HG02943 (cell line): ENCODE results near the gene ZBTB12.

Experiments used
- ATAC-seq: cut with Tn5 transposase; IDR thresholded peaks from one replicate; pipeline ENCODE4 v1.9.1; 2021; ENCODE audit warnings: mild to moderate bottlenecking, low read depth, moderate library complexity; ENCODE audit not compliant: unreplicated experiment

ZBTB12 gene

DNA sequence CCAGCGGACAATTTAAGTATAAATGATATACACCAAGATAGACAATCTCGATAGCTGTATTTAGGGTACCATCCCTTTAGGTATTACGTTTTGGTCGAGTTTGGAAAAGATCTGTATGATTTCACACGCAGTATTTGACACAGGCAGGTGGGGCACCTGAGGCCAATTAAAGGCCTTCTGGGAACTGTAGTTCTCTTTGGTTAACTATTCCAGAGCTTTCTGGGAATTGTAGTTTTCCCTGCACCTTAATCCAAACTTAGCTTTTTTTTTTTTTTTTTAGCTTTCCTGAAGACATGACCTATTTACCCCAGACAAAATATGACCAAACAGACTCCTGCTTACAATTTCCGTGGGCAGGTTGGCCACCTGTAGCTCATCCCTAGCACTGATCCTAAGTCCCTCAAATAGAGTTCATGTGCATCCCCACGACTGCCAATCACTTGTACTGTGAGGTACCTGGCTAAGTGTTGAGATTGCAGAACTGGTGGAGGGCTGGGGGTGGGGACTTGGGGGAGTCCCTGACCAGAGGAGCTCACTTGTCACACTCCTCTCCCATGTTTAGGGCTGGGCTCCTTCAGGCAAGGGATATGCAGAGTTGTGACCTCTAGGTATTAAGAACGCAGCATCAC, 3.4 kb downstream of the ZBTB12 start:
- no peak for ATAC-seq

DNA sequence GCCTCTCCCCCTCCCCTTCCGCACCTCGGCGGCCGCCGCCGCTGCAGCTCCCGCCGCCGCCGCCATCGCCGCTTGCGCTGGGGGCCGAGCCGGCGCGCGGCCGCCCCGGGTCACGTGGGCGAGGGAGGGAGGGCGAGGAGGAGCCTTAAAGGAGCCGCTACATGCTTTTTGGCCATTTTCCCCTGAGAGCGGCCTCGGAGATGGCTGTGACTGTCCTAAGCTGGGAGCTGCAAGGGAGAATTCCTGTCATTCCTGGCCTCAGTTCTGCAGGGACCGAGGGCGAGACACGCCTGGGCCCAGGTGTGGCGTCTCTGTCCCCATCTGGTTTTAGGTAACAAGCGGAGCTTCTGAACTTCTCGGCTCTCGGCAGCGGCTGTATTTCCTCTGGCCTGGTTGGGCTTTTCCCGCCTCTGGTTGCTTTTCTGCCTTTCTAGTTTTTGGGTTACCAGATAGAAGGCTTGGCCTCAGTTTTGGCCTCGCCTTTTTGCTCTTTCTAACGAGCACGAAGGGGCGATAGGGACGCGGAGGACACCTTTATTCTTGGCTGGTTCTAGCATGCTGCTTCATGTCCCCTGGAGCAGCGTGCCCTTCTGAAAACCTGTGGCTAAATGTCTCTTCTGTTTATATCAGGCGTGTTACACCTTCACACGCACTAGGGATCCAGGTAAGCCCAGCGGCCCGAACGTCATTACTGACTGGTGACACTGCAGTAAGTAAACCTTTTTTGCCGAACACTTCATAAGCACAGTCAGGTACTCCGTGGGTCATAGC, 4.1 kb downstream of the ZBTB12 start, which contains the start of gene EHMT2:
TSS of gene EHMT2 (minus strand) at position 87 of the 771 bp plus-strand sequence. CDS start at position 66, 21 bp downstream.
- ATAC-seq, result peak; percentile 43

DNA sequence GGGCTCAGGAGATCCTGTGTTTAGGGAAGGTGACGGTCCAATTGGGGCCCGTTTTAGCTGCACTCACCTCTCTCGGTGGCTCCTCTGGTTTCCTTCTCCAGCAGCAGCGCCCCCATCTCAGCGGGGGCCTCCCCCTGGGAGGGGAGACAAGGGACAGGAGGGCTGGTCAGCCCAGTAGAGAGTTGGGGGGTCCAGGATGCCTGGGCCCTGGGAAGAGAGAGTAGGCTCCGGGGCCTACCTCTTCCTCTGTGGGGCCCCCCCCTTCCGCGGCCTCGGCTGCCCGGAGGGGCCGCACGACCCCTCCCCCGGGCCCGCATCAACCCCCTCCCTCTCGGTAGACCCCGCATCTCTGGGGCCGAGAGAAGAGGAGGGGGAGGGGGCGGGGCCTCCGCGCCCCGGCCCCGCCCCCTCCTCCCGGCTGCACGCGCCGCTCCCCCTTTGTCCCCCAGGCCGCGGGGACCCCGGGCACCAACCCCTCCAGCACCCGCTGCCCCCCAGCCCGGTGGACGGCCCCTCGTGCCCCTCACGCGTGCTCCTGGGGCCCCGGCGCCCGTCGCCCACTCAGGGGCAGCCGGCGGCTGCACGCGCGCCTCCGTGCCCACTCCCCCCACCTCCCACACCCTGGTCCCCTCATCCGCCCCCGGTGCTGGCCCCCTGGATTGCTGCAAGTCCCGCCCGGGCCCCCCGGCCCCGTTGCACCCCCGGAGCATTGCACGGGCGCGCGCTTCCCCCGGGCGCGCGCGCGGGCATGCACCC, 4.9 kb downstream of the ZBTB12 start:
- ATAC-seq, result no peak

DNA sequence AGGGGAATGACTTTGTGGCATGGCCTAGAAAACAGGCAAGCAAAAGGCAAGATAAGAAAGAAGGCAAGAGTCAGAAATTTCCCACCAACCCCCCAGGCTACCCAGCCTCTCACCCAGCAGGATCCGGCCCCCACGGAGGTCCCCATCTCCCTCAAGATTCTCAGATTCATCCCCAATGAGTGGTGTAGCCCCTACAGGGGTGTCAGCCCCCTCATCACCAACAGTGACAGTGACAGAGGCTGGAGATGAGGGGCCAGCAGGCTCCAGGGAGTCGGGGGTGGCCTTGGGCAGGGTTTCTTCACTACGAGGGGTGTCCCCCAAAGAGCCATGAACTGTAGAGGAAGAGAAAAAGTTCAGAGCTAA, 5.4 kb downstream of the ZBTB12 start:
- ATAC-seq, result no peak

DNA sequence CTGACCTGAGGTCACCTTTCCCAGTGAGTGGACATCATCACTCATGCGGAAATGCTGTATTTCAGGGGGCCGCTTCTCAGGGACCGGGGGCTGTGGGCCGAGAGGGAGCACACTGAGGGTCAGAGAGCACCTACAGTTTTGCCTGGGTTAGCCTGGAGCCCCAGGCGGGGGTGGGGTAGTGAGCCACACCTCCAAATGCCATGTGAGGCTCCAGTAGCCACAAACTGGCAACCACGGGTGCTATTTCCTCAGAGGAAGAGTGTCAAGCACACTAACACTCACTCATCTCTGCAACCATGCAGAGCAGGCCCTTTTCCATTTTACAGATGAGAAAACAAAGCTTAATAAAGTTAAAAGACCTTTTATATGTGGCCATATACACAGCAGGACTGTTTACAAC, 9.1 kb downstream of the ZBTB12 start:
- no peak for ATAC-seq

DNA sequence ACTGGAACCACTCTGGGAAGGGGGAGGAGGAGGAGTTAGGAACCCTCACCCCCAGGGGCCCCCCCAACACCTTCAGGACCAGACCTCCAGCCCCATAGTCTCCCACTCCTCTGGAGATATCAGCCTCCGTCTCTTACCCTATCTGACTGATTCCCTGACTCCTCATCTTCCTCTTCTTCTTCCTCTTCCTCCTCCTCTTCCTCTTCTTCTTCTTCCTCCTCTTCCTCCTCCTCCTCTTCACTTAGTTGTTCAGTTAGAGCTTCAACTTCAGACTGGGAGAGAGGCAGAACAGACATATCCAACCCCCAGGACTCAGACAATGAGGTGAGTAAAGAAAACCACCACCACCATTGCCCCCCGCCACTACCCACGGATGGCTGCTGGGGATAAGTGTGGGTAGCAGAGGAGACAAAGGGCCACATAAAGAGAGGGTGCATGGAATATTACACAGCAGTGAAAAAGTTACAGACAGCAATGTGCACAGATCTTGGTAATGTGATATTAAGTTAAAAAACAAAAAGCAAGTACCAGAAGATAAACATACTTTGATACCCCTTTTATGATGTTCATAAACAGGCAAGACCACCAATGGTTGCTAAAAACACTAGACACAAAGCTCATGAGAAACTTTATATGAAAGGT, 12.4 kb downstream of the ZBTB12 start:
- no peak for ATAC-seq

DNA sequence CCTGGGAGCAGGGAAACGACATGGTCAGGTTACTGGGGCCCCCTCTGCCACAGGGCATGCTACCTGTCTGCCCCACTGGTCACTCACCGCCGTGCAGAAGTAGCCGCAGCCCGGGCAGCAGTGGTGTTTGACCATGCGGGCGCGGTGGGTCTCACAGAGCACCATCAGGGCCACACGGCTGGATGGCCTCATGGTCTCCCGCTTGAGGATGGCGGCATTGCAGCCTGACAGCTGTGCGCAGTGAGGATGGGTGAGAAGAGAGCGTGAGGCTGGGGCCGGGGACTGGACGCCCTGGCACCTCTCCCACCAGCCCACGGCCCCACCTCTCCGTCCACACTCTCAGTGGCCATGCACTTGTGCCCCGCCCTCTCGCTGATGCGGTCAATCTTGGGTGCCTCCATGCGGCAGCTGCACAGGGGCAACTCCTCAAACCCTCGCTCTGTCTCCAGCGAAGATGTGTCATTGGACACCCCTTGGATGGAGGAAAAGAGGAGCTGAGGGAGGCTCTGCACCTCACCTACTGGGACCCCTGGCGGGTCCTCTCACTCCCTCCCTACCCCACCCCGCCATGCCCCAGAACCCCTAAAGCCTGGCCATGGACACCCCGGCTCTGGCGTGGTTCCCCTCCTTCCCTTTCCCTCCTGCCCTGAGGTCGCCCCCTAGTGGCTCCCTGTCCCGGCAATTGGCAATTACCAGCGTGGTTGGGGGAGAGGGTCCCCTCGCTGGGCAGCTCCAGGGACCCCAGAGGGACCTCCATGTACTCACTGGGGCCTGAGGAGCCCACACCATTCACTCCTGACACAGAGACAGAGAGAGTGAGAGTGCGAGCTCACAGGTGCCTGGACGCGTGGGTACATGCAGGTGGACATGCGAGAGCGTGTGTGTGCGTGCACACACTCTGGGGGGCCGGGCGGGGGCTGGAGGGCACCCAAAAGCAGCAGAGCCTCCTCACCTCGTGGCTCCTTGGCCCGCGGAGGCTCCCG, 13.3 kb downstream of the ZBTB12 start:
- ATAC-seq, result no peak

DNA sequence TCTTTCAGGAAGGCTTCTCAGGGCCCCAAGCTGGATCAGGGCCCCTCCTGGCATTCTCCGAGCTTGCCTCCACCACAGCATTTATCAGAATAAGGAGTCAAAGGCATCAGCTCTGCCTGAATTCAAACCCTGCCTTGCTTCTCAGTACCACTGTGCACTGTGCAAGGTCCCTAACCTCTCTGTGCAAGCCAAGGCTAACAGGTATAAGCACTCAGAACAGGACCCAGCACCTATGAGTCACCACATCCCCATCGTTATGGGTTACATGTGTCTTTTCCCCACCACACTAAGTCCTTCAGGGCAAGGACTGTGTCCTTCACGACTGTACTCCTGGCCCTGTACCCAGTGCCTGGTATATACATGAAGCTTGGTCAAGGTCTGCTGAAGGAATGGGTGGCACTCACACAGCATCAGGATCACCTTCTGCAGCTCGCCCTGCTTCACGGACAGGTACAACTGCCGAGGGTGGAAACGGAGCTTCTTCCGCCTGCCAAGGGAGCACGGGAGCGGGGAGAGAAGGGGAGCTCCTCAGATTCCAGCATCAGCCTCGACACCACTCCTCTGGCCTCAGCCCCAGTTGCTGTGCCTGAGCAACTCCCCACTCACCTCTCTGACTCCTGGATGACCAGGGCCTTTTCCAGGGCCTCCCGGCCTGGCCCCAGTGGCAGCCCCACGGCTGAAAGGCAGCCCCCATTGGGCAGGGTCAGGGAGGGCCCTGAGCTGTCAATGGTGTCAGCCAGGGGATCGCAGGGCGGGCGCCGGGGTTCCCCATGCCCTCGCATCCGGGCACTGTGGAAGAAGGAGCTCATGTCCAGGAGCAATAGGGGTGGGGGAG, 14.5 kb downstream of the ZBTB12 start:
- no peak for ATAC-seq

DNA sequence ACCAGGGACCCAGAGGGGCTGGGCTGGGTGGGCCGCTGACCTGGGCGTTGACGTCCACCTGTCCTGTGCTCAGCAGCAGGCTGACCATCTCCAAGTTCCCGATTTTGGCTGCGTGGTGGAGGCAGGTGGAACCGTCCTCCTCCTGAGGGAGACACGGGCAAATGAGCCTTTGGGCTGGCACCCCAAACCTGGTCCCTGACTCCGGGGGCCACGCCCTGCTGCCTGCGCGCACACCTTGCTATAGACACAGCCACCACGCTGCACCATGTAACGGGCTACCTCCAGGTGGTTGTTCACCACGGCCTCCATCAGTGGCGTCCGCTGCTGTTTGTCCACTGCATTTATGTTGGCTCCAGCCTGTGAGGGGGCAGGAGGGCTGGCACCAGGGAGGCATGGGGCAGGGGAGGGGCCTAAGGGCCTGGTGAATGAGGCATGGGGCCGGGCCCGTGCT, 15.3 kb downstream of the ZBTB12 start:
- ATAC-seq, result no peak

DNA sequence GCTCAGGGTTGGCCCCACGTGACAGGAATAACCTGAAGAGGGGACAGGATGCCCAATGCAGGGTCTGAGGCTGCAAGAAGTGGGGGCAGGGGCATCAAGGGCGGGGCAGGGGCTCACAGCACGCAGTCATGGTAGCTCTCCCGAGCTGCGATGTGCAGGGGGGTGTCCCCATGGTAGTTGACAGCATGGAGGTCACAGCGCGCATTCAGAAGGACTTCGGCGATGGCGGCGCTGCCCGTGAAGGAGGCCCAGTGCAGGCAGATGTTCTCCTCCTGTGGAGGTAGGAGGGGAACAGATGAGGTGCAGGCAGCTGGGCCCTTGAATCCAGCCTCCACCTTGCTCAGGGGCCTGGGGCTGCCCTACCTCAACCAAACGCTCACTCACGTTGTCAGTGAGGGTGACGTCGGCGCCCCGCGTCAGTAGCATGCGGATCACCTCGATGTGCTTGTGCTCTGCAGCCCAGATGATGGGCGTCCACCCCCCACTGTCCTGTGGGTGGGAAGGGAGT, 17.3 kb downstream of the ZBTB12 start:
- ATAC-seq, result no peak

DNA sequence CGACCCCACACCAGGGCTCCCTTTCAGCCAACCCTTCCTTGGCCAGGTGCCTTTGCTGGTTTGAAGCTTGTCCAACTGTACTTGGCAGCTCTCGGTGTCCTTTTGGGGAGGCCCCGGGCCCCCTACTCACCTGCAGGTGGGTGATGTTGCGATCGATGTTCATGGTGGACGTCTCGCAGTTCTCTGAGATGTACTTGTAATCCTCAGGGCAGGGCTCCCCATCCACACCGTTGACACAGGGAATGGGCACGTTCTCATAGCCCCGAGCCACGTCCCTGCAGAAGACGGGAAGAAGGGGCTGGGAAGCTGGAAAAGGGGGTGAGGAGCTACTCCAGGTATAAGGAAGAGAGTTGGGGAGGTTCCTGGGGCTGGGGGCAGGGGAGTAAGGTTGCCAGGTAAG, 18.2 kb downstream of the ZBTB12 start:
- ATAC-seq, result no peak

DNA sequence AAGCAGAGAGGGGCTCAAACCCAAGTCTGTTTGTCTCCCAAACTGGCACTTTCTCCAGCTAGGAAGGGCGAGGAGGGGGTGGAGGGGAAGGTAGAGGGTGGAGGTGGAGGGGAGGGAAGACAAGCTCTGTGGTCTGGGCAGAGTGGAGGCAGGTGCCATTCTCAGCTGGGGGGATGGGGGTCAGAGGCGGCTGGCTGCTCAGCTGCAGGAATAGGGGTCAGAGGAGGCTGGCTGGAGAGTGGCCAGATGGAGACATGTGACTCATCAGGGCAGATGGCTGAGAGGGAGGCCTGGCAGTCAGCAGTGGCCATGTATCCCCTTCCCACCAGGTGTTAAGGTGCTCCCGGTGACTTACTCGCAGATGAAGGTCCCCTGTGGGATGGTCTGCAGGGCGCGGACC, 19.5 kb downstream of the ZBTB12 start:
- no peak for ATAC-seq

DNA sequence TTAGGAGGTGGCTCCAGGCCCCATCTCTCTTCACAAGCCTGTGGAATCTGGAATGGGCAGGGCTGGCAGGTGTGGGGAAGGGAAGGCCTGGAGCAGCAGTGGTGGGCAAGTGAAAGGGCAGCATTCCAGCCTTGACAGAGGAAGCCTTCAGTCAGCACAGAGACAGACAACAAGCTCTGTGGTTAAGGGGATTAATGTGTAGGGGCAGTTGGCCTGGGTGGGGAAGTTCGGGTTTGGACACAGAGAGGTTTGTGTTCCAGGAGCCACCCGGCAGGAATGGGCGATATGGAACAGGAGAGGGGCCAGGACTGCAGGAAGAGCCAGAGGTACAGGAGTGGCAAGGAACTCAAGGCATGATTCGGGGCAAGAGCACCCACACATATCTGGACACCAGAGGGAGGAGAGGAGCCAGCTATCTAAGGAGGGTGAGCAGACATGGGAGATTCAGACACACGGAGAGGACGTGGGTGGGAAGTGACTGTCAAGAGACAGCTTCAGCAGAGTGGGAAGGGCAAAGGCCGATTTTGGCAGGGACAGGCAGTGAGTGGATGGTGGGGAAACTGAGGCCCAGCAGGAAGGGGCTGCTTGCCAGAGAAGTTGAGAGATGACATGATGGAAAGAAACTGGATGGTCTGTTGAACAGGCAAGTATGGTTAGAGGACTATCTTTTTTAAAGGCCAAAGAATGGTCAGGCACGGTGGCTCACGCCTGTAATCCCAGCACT, 20.6 kb downstream of the ZBTB12 start:
- ATAC-seq, result no peak

DNA sequence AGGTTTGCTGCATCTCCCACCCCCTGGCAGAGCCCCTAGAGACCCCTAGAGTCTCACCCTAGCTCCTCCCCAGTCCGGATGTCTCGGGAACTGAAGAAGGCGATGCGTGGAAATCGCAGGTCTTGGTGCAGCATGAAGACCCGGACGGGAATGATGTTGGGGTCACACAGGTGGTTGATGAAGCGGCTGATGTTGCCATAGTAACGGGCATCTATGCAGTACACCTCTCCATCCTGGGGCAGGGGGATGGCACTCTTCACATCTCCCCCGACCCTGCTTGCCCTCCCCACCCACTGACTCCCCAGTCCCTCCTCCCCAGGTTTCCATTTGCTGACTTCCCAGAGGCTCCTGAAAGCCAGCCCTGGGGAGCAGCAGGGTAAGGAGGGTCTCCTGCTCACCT, 21.3 kb downstream of the ZBTB12 start:
- no peak for ATAC-seq

DNA sequence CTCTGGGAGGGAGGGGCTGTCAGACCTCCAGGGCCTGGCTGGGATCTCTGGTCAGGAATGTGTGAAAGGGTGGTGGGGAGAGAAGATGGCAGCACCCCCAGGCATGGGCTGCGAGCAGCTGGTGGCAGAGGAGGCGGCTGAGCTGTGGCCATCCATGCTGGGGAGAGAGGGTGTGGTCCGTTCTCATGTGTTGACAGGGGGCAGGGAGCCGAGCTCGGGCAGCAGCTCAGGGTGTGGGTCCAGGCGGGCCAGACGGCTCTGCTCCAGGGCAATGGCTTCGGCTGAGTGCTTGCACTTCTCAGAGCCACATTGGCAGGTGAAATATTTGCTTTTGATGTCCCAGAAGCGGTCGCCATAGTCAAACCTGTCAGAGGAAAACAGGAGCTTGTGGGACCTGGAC, 22.0 kb downstream of the ZBTB12 start:
- ATAC-seq, result no peak

DNA sequence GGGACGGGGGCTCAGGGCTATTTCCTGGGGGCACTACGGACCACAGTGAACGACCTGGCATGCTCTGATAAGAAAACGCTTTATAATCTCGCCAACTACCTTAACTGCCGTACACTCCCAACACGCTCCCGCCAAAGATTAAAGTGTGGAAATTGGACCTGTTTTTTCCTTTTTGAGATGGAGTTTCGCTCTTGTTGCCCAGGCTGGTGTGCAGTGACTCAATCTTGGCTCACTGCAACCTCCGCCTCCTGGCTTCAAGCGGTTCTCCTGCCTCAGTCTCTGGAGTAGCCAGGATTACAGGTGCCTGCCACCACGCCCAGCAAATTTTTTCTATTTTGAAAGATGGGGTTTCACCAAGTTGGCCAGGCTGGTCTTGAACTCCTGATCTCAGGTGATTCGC, 22.7 kb downstream of the ZBTB12 start:
- no peak for ATAC-seq

DNA sequence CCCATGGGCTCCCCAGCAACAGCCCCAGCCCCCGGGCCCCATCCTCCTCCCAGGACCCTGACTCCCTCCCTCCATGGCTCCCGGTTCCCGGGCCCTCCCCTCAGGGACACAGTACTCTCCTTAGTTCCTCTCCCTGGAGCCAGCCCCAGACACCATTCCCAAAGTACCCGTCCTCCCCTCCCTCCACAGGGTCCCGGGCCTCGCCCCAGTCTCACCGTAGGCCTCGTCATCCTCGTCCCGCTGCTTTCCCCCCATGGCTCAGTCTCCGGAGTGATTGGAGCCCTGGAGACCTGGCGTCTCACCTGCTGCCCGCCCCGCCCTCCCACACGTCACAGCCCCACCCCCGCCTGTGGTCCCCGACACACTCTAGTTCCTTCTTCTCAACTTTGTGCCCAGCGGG, 23.2 kb downstream of the ZBTB12 start, which contains the start of gene SLC44A4:
TSS of gene SLC44A4 (minus strand) at position 272 of the 400 bp plus-strand sequence. CDS start at position 255, 17 bp downstream.
- no peak for ATAC-seq

DNA sequence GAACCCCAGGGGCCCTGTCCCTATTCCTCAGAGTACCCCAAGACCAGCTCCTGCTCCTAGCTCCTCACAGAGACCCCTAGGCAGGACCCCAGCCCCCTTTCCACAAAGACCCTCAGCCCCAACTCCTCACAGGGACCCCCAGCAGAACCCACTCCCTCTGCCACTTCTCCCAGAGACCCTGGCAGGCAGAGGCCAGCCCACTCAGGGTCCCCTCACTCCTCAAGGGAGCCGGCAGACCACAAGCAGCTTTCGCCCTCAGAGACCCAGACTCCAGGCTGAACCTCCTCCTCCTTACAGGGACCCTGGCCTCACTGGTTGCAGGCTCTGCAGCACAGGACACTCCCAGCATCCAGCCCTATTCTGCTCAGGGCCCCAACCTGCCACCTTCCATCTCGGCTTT, 23.7 kb downstream of the ZBTB12 start:
- ATAC-seq, result no peak
